Stimulated activated CD4-positive, alpha-beta T cell treated with anti-CD3 and anti-CD28 coated beads, Interleukin-15, amount 100 ng/mL, for 24 hours (primary cell): Measurements from ENCODE around the gene SESN1.

ENCODE experiments used
- DNase-seq: peaks from one replicate; pipeline ENCODE4 v3.0.0-alpha.2; 2020

SESN1 gene

DNA sequence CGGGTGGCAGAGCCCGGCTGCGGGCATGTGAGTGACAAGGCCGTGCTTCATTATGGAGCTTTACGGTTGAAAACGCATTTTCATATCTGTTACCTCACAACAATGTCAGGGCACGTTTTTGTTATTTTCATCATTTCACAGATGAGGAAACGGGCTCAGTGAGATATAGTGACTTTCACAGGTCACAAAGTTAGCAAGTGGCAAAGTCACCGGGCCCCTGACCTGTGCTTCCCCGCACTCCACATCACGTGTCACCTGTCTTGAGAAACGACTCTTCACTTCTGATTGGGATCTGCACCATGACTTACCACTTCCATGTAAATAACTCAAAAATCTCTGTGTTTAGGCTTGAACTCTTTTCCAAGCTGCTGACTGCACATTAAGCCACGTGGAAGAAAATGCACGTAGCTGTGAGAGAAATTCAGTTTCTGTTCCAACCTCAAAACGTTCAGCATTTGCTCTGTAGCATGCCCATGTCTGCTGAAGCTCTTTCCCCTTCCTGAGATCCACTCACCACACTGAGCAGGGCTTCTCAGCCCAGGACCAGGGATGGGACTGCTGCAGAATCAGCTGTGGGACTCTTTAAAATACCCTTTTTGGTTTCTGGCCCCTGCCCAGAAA lies 139.2 kb downstream of the SESN1 start:
- no peak for DNase-seq

DNA sequence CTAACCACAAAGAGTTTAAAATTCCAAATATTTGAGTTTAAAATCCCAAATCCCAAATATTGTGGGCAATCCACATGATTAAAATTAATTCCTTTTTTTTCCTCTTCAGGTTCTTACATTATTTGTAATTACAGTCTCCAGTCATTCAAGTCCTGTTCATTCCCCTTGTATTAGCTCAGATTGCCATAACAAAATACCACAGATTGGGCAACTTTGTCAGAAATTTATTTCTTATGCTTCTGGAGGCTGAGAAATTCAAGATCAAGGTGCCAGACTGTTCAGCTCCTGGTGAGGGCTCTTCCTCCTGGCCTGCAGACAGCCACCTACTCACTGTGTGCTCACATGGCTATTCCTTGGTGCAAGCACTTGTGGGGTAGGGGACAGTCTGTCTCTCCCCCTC lies 141.0 kb downstream of the SESN1 start:
- no peak for DNase-seq

DNA sequence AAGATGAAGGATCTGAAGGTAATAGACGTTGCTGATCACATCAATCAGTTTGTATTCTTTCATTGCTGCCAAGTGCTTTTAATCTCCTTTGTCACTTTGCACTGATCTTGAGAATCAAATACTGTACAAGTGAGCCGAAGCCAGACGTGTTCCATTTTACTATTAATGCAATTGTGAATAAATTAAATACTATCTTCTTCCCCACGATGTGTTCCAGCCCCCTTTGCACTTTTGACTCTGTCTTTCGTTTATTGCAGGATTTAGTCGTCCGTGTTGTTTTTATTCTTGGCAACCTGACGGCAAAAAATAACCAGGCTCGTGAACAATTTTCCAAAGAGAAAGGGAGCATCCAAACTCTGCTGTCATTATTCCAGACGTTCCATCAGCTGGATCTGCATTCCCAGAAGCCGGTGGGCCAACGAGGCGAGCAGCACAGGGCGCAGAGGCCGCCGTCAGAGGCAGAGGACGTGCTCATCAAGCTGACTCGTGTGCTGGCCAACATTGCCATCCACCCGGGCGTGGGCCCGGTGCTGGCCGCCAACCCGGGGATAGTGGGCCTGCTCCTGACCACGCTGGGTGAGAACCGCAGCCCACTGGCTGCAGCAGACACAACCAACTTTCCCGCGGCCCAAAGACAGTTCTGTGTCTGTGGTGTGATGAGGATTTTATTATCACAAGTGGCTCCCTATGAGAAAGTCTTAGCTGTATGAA lies 141.7 kb downstream of the SESN1 start:
- DNase-seq, result no peak

DNA sequence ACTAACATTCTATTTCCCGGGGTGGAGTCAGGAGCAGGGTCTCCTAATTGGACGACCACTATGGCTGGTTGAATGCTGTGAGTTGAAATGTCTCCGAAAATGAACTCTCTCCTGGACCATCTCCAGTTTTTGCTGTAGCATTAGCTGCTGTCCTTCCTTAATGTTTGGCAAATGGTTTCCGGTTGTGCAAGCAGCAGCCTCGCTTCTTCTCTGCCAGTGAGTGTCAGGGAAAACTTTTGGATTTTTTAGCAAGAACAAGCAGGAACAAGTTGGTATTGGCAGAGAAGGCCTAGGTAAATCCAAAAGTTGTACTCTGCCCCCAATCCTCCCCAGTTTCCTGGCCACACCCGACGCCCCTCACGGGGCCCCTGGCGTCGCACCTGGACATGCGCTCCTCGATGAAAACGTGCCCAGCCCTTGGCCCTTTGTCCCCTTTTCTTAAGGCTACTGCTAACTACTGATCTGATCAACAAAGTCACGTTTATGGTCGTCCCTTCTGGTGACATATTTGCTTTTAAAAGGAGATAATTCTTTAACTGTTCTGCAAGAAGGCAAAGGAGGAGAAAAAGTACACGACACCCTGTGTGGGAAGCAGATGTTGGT lies 143.2 kb downstream of the SESN1 start:
- no peak for DNase-seq

DNA sequence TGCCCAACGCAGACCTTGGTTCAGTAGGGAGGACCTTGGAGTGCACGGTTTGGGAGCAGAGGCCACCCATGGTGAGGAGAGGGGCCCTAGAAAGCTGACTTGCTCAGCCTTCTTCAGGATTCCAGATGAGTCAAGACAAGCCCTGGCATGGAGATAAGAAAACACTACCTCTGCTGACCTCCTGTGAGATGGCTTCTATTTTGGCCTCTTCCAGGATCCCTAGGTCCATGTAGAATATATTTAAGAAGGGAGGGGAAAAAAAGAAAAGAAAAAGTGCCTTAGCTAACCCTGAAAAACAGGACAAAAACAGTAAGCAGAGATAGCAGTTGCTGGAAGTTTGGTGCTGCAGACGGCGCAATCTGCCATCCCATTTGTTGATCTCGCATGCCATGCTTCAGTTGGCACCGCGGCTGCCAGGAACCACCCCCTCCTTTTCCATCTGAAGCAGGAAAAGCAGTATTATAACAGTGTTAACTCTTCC lies 146.4 kb downstream of the SESN1 start:
- no peak for DNase-seq

DNA sequence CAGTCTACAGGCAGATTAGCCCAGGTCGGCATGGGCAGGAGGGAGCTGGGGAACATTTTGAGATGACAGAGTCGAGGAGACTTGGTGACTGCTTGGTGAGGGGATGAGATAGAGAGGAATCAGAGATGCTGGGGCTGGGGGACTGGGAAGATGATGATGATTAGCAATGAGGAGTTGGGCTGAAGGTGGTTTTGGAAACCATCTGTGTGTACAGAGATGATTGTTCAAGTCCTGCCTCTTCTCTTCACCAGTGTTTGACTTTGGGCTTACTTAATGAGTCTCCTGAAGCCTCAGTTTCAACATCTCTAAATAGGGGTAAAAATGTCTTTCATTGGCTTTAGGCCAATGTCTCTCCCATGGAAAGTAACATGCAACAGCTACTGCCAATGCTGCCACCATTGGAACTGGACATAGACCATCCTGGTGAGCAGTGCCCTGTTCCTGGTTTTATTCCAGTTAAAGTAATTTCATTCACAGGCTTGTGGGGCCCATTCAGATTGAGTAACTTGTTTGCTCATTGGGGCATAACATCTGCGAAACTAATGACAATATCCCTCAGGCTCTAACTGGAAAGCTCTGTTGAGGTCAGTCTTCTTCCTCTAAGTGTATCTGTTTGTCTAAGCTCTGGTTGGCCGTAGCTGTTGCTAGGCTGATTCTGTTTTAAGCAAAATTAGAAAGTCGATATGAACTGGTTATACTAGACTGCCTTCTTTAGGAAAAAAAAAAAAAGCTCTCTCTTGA lies 147.4 kb downstream of the SESN1 start:
- no peak for DNase-seq

DNA sequence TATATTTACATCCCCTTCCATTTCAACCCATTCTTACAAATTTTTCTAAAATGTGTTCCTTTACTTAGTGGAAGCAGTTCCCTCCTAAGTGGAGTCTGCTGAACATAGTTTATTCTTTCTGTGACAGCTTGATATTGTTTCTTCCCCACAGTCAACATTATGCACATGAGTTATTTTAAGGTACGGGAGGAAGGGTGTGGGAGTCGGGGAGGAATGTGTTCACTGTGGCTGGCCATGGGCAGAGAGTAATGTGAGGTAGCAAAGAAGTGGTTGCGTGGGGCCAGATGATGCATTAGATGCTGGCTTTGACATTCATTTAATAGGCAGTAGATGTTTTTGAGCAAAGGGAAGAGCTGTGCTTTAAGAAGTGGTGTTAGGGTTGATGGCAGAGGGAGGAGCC lies 148.0 kb downstream of the SESN1 start:
- DNase-seq, result no peak

DNA sequence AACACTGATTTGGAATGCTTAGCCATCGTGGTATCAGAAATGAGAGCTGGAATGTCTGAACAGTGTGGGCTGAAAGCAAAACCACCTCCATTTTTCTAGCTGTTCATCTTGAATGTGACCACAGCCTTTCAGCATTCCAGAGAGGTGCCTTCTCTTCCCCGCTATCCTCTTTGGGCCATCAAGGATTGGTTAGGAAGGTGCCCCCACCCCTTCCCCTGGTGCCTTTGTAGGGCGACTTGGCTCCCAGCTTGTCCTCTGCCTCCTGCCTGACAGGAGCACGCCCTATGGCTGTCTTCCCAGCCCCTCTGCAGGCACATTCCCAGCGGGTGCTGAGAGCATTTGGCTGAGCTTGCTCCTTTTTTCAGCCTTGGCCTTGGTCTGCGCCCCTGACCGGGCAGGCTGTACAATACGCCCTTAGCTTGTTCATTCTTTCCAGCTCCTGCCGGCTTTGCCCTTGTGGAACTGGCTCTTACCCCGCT lies 148.9 kb downstream of the SESN1 start:
- DNase-seq, result no peak

DNA sequence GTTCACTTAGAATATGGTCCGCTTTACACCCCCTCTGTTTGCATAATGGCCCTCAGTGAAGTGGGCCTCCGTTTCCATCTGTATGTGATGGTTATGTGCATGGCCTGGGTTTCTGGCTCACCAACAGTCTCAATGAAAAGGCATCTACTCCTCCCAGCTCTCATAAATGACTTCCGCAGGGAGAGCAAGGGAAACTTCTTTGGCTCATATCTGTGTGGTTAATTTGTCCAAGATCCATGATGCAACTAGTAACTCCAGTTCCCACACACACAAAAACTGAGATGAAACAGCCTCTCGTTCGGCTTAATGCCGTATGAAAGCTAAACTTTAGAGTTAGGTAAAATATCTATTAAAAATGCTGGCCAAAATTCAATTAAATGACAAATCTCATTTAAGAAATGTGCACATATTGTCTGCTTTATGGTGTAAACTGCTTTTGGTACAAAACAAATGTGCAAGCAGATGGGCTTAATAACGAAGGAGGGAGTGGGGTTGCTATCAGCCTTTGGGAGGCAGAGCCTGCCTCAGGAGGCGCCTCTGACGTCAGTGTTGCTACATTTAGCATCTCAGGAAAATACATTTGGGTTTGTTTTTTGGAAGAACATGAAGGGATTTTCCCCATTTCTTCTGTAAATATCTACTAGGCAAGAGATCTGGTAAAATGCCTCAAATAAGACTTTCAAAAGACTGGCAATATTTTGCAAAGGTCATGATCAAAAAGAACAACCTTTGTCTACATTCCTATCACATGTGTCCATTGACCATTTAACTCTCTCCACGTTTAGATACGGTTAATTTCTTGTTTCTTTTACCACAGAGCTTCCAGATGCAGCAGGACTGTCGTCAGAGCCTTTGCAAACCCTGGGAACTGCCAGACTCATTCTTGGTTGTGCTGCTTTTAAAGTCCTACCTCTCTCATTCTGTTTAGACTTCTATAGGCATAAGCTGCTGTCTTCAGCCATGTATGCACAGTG lies 149.7 kb downstream of the SESN1 start:
- DNase-seq, result no peak

DNA sequence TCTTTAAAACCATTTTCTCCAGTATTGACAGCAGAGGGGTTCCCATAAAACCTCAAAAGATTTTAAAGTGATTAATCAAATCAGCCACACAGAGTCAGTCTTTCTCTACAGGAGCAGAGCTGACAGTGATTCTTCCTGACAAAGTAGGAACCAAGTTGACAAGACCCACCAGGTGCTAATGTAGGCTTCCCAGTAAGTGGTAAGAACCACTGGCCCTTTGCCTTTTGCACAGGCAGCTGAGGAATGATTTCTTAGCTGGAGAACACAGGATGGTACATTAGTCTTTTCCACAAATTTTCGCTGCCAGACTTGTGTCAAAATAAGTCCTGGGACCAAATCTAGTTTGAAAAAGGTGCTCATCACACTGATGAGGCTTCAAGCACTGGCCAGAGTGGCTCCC lies 150.6 kb downstream of the SESN1 start:
- DNase-seq, result no peak

DNA sequence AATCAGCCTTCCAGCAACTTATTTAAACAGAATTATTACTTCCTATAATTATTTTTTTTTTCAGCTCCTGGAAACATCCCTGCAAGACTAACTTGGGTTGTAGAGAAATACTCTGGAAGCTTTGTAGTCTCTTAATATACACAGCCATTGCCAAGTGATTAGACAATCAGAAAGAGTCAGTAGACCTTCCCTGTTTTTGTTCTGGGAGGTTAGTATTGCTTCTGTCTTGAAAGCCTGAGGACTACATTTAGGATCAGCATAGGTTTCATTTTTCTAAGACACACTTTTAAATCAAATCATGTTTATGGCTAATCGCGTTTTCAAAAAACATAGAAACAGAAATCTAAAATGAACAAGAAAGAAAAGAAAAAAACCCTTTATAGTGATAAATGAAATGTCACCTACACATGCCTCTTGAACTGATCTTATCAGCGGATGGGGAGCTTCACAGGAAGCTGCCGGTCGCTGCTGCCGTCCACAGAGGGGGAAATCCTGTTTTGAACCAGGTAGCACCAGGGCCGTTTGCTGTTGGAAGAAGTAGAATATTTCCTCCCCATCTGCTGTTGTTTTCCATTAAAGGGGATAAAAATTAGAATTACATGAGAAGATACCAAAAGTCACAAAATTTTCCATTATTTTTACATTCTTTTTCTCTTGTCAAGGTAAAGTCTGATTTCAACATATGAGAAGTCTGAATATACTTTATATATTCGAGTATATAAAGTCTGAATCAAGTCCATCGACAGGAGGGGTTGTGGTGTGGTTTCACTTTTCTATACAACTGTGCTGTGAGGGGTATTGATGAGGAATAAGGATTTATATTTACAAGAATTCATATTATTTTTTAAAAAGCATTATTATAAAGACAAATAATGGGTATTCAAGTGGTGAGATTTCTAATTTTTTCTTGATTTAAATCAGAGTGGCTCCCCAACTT lies 151.8 kb downstream of the SESN1 start:
- peak; percentile 65 for DNase-seq

DNA sequence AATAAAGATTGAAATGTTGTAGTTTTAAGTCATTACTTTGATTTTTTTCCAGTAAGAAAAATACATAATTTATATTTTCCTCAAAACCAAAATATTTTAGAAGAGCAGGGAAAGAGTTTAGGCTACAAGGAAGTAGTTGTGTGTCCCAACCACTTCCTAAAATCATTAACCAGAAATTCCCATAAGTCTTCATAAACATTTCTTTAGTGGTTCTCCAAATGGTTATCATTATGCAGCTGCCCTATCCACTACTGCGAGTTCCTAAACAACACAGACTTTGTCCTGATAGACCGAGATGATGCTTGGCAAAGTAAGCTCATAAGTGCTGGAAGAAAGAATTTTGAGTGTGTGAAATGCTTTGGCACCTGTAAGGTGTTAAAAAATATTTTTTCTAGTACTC lies 152.8 kb downstream of the SESN1 start:
- DNase-seq, result no peak

DNA sequence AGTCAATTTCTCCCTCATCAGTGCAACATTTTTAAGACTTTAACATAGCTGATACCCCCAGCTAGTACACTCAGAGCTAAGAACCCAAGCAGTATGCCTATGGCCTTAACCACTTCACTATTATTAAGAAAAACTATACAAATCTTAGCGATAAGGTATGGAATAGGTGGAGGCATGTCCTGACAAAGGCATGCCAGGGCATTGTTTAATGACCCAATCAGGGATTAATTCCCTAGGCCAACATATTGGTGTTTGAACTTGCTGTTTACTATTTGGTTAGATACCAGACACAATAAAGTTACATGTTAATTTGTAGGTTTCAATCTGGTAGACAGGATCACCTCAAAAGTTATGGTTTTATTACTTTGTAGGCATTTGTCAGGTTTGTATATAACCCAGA lies 153.4 kb downstream of the SESN1 start:
- DNase-seq, result no peak

DNA sequence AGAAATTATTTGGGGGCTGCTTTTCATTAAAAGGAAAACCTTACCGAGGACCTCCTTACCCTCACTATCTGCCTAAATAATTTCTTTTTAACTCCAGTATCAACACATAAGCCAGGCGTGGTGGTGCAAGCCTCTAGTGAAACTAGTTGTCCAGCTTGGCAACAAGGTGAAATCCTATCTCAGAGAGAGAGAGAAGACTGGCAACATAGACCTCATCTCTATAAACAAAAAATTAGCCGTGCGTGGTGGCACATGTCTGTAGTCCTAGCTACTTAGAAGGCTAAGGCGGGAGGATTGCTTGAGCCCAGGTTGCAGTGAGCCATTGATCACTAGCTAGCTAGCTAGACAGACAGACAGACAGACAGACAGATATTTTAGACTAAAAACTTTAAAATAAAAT lies 153.9 kb downstream of the SESN1 start:
- DNase-seq, result no peak

DNA sequence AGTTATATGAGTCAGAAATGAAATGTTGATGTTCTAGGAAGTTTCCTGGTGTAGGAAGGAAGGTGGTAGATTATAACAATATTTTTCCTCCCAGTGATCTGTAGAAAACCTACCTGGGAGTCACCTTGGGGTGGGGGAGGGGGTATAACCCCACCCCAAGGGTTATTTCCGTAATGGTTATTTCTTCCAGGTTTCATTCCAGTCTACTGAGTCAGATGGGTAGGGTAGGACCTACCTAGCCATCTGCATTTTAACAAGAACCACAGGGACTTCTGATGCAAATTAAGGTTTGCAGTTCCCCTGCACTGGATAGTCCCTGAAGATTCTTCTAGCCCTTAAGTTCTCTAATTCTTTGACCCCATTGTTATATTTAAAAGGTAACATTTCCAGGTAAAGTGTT lies 157.5 kb downstream of the SESN1 start:
- DNase-seq, result no peak
